Inferior parietal cortex (tissue), 1 donor: ENCODE data around the gene KRT33B.
"Not testable (repeated sequence)": the region's sequence is repeated elsewhere in the genome, so short reads cannot be mapped to it uniquely, and the experiment has no call there.

ENCODE experiments used
- DNase-seq: peaks from one replicate; pipeline ENCODE4 v3.0.0-alpha.2; 2016; ENCODE audit errors: extremely low spot score

Gene KRT33B

GRCh38 chr17:41347869-41348760 is 21.5 kb downstream of the KRT33B start:
- no peak for DNase-seq

- DNase-seq = not testable (repeated sequence)
Observed at GRCh38 chr17:41346421-41346820, 23.2 kb downstream of the KRT33B start.

- DNase-seq = no peak
Observed at GRCh38 chr17:41345992-41346391, 23.6 kb downstream of the KRT33B start.

GRCh38 chr17:41343029-41343428 is 26.6 kb downstream of the KRT33B start:
- DNase-seq = no peak

- DNase-seq = no peak
Observed at GRCh38 chr17:41340934-41341861, 28.4 kb downstream of the KRT33B start.

- DNase-seq = no peak
Observed at GRCh38 chr17:41340494-41340893, 29.1 kb downstream of the KRT33B start.

GRCh38 chr17:41339571-41340172 is 29.9 kb downstream of the KRT33B start:
- no peak for DNase-seq

GRCh38 chr17:41338961-41339485 is 30.6 kb downstream of the KRT33B start:
- no peak for DNase-seq

- no peak for DNase-seq
Observed at GRCh38 chr17:41335747-41336146, 33.9 kb downstream of the KRT33B start.

GRCh38 chr17:41334385-41335305 is 35.0 kb downstream of the KRT33B start:
- DNase-seq = no peak

- no peak for DNase-seq
Observed at GRCh38 chr17:41333836-41334235, 35.8 kb downstream of the KRT33B start.

GRCh38 chr17:41333098-41333497 is 36.5 kb downstream of the KRT33B start:
- DNase-seq = no peak

- no peak for DNase-seq
Observed at GRCh38 chr17:41332239-41332638, 37.4 kb downstream of the KRT33B start.

- DNase-seq = no peak
Observed at GRCh38 chr17:41331606-41332005, 38.0 kb downstream of the KRT33B start.

- no peak for DNase-seq
Observed at GRCh38 chr17:41329279-41329948, 40.2 kb downstream of the KRT33B start.

GRCh38 chr17:41328207-41328606 is 41.4 kb downstream of the KRT33B start:
- no peak for DNase-seq

- DNase-seq = no peak
Observed at GRCh38 chr17:41327411-41328120, 42.0 kb downstream of the KRT33B start.

GRCh38 chr17:41326173-41327145 is 43.2 kb downstream of the KRT33B start:
- no peak for DNase-seq
